Measurements from ENCODE around the gene BSCL2. TPM values are rescaled to one million over a fixed set of nuclear protein-coding genes. Genes with fewer than 3 reads are reported as not detected.
"Not testable (repeated sequence)": the region's sequence is repeated elsewhere in the genome, so short reads cannot be mapped to it uniquely, and the experiment has no call there.

BSCL2 gene
- 80.1 and 86.2 TPM in 2 replicates for total RNA-seq (2014; rRNA removed)
- polyA plus RNA-seq (2012): 65.8 TPM

GRCh38 chr11:62707277-62707861 is at the start of gene BSCL2, which contains the start of gene GNG3:
Gene BSCL2, minus strand, starts transcription at chr11:62707424. Its CDS starts 229 bp downstream, at chr11:62707195.
Gene GNG3, plus strand, starts transcription at chr11:62707676. Its CDS starts 620 bp downstream, at chr11:62708296.
- DNase-seq (ENCODE audit: low read depth): no peak

GRCh38 chr11:62755086-62755615 is 47.9 kb upstream of the BSCL2 start:
- DNase-seq (ENCODE audit: low read depth): no peak

- peak; percentile 99 for DNase-seq (ENCODE audit: low read depth)
Observed at GRCh38 chr11:62753736-62754603, 46.7 kb upstream of the BSCL2 start, which contains the start of gene ZBTB3. Gene ZBTB3, minus strand, starts transcription at chr11:62754160. Its CDS starts 496 bp downstream, at chr11:62753664.

GRCh38 chr11:62752994-62753735 is 45.9 kb upstream of the BSCL2 start:
- DNase-seq (ENCODE audit: low read depth): no peak

GRCh38 chr11:62752177-62752785 is 45.1 kb upstream of the BSCL2 start:
- DNase-seq (ENCODE audit: low read depth): no peak

- not testable (repeated sequence) for DNase-seq (ENCODE audit: low read depth)
Observed at GRCh38 chr11:62749931-62750330, 42.7 kb upstream of the BSCL2 start.

- DNase-seq (ENCODE audit: low read depth): no peak
Observed at GRCh38 chr11:62747475-62748160, 40.4 kb upstream of the BSCL2 start.

GRCh38 chr11:62737196-62737595 is 30.0 kb upstream of the BSCL2 start:
- DNase-seq (ENCODE audit: low read depth): no peak

- peak; percentile 57 for DNase-seq (ENCODE audit: low read depth)
Observed at GRCh38 chr11:62732830-62733229, 25.6 kb upstream of the BSCL2 start.

- DNase-seq (ENCODE audit: low read depth): not testable (repeated sequence)
Observed at GRCh38 chr11:62730076-62730475, 22.9 kb upstream of the BSCL2 start.

GRCh38 chr11:62728171-62728988 is 21.2 kb upstream of the BSCL2 start, which contains the start of gene TTC9C:
Gene TTC9C, plus strand, starts transcription at chr11:62728486. Its CDS starts 363 bp downstream, at chr11:62728849.
- DNase-seq (ENCODE audit: low read depth): peak; percentile 86

- peak; percentile 99 for DNase-seq (ENCODE audit: low read depth)
Observed at GRCh38 chr11:62727872-62728170, 20.6 kb upstream of the BSCL2 start.

- DNase-seq (ENCODE audit: low read depth): peak; percentile 99
Observed at GRCh38 chr11:62727165-62727871, 20.1 kb upstream of the BSCL2 start, which contains the start of gene HNRNPUL2. Gene HNRNPUL2, minus strand, starts transcription at chr11:62727457. Its CDS starts 301 bp downstream, at chr11:62727156.

- no peak for DNase-seq (ENCODE audit: low read depth)
Observed at GRCh38 chr11:62726915-62727164, 19.6 kb upstream of the BSCL2 start.

- no peak for DNase-seq (ENCODE audit: low read depth)
Observed at GRCh38 chr11:62726156-62726914, 19.1 kb upstream of the BSCL2 start.

- no peak for DNase-seq (ENCODE audit: low read depth)
Observed at GRCh38 chr11:62725646-62726045, 18.4 kb upstream of the BSCL2 start.

- DNase-seq (ENCODE audit: low read depth): no peak
Observed at GRCh38 chr11:62724171-62724570, 16.9 kb upstream of the BSCL2 start.

GRCh38 chr11:62721994-62722393 is 14.8 kb upstream of the BSCL2 start:
- peak; percentile 33 for DNase-seq (ENCODE audit: low read depth)

Measured in LHCN-M2 (cell line).